HepG2 (cell line): ENCODE results near the gene ARMH1. TPM values are rescaled to one million over a fixed set of nuclear protein-coding genes. Genes with fewer than 3 reads are reported as not detected.

Experiments used
- HDAC1 ChIP-seq: sonication (generic); formaldehyde crosslinking; IDR thresholded peaks from 2 replicates; pipeline ENCODE4 v1.5.1; 2020; ENCODE audit warnings: mild to moderate bottlenecking, missing genetic modification reagents
- NCOA1 ChIP-seq: sonication (generic); formaldehyde crosslinking; IDR thresholded peaks from 2 replicates; pipeline ENCODE4 v1.9.0; 2021; ENCODE audit warnings: missing genetic modification reagents
- POLR2G ChIP-seq: fragments of 200-400 bp; formaldehyde crosslinking; IDR thresholded peaks from 2 replicates; pipeline ENCODE4 v1.6.1; 2018; ENCODE audit warnings: mild to moderate bottlenecking, low read depth, low read length, moderate library complexity
- REST ChIP-seq, 2 experiments: IDR thresholded peaks; 2 replicates each; pipeline ENCODE4 v1.6.1; 2011 to 2012; ENCODE audit warnings: low read length in 2 of 2, borderline replicate concordance in 1 of 2, low read depth in 1 of 2, mild to moderate bottlenecking in 1 of 2, moderate library complexity in 1 of 2
- REXO4 ChIP-seq: sonication (generic); formaldehyde crosslinking; IDR thresholded peaks from 2 replicates; pipeline ENCODE4 v1.8.0; 2022; ENCODE audit warnings: missing genetic modification reagents, mild to moderate bottlenecking, borderline replicate concordance
- SIX4 ChIP-seq: sonication (generic); formaldehyde crosslinking; IDR thresholded peaks from 2 replicates; pipeline ENCODE4 v1.4.0; 2020; ENCODE audit warnings: missing genetic modification reagents
- U2AF2 ChIP-seq: fragments of 200-400 bp; formaldehyde crosslinking; IDR thresholded peaks from 2 replicates; pipeline ENCODE4 v1.6.1; 2017; ENCODE audit warnings: low read depth, mild to moderate bottlenecking, low read length
- ZNF552 ChIP-seq: sonication (generic); formaldehyde crosslinking; IDR thresholded peaks from 2 replicates; pipeline ENCODE4 v1.9.0; 2022; ENCODE audit warnings: missing genetic modification reagents, mild to moderate bottlenecking, borderline replicate concordance
- ZNF629 ChIP-seq: sonication (generic); formaldehyde crosslinking; conservative IDR thresholded peaks from 2 replicates; pipeline ENCODE4 v1.5.0; 2020; ENCODE audit warnings: missing genetic modification reagents
- ZNF841 ChIP-seq: sonication (generic); formaldehyde crosslinking; IDR thresholded peaks from 2 replicates; pipeline ENCODE4 v1.8.1; 2023; ENCODE audit warnings: missing genetic modification reagents, borderline replicate concordance
- polyA plus RNA-seq, 8 experiments: library from polyadenylated mRNA; depleted of rRNA in 3 of 8; stranded (reverse) in 7 of 8; unstranded in 1 of 8; fragments of >200 nt; fragmentation: Illumina TruSeq in 4 of 8; extraction: Trizol in 4 of 8; gene quantifications; 2 replicates each; pipeline versions ENCODE4 v1.2.1 to v1.2.3, GENCODE V29; 2011 to 2016; ENCODE audit warnings: low read depth in 4 of 8, missing spikeins in 1 of 8, mixed read lengths in 1 of 8; ENCODE audit not compliant: insufficient read depth in 1 of 8
- total RNA-seq, 5 experiments: library from RNA; depleted of rRNA; stranded (reverse); fragments of >200 nt; fragmentation: Illumina TruSeq; extraction: Trizol; gene quantifications; 2 replicates each; pipeline ENCODE4 v1.2.3, GENCODE V29; 2016; ENCODE audit warnings: low read depth in 1 of 5
- TF ChIP-seq, protein P1 (sequence below): sonication (generic); formaldehyde crosslinking; IDR thresholded peaks from 2 replicates; pipeline ENCODE4 v1.8.0; 2022; ENCODE audit warnings: missing genetic modification reagents, mild to moderate bottlenecking, moderate library complexity, borderline replicate concordance
- TF ChIP-seq, protein P2 (sequence below): sonication (generic); IDR thresholded peaks from 2 replicates; pipeline ENCODE4 v1.6.1; 2016; ENCODE audit warnings: low read depth, borderline replicate concordance
- TF ChIP-seq, protein P3 (sequence below): sonication (generic); formaldehyde crosslinking; IDR thresholded peaks from 2 replicates; pipeline ENCODE4 v1.4.0; 2020; ENCODE audit warnings: missing genetic modification reagents
- TF ChIP-seq, protein P4 (sequence below): sonication (generic); formaldehyde crosslinking; IDR thresholded peaks from 2 replicates; pipeline ENCODE4 v1.4.0; 2020; ENCODE audit warnings: mild to moderate bottlenecking, missing genetic modification reagents

ARMH1 gene
- total and polyA plus RNA-seq, 2 of the 13 experiments (the other 11 are each of a cell fraction or from before 2014, with no cell fraction given), result 0.69 TPM; not detected in 1

- TF ChIP-seq, protein P1, sequence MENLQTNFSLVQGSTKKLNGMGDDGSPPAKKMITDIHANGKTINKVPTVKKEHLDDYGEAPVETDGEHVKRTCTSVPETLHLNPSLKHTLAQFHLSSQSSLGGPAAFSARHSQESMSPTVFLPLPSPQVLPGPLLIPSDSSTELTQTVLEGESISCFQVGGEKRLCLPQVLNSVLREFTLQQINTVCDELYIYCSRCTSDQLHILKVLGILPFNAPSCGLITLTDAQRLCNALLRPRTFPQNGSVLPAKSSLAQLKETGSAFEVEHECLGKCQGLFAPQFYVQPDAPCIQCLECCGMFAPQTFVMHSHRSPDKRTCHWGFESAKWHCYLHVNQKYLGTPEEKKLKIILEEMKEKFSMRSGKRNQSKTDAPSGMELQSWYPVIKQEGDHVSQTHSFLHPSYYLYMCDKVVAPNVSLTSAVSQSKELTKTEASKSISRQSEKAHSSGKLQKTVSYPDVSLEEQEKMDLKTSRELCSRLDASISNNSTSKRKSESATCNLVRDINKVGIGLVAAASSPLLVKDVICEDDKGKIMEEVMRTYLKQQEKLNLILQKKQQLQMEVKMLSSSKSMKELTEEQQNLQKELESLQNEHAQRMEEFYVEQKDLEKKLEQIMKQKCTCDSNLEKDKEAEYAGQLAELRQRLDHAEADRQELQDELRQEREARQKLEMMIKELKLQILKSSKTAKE (CRISPR knock-in tag), result no peak
- TF ChIP-seq POLR2G (no peak), SIX4 (CRISPR knock-in tag) (no peak), ZNF552 (CRISPR knock-in tag) (no peak), NCOA1 (CRISPR knock-in tag) (no peak), HDAC1 (CRISPR knock-in tag) (no peak), U2AF2 (no peak), ZNF841 (CRISPR knock-in tag) (no peak), REST (IDR thresholded peaks at IDR 0.05; ENCODE audit: borderline replicate concordance in 1 of 2, low read depth in 1 of 2, low read length in 2 of 2) (no peak), REXO4 (CRISPR knock-in tag) (no peak), ZNF629 (no peak)
- TF ChIP-seq, protein P2, sequence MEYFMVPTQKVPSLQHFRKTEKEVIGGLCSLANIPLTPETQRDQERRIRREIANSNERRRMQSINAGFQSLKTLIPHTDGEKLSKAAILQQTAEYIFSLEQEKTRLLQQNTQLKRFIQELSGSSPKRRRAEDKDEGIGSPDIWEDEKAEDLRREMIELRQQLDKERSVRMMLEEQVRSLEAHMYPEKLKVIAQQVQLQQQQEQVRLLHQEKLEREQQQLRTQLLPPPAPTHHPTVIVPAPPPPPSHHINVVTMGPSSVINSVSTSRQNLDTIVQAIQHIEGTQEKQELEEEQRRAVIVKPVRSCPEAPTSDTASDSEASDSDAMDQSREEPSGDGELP, result no peak
- TF ChIP-seq, protein P3, sequence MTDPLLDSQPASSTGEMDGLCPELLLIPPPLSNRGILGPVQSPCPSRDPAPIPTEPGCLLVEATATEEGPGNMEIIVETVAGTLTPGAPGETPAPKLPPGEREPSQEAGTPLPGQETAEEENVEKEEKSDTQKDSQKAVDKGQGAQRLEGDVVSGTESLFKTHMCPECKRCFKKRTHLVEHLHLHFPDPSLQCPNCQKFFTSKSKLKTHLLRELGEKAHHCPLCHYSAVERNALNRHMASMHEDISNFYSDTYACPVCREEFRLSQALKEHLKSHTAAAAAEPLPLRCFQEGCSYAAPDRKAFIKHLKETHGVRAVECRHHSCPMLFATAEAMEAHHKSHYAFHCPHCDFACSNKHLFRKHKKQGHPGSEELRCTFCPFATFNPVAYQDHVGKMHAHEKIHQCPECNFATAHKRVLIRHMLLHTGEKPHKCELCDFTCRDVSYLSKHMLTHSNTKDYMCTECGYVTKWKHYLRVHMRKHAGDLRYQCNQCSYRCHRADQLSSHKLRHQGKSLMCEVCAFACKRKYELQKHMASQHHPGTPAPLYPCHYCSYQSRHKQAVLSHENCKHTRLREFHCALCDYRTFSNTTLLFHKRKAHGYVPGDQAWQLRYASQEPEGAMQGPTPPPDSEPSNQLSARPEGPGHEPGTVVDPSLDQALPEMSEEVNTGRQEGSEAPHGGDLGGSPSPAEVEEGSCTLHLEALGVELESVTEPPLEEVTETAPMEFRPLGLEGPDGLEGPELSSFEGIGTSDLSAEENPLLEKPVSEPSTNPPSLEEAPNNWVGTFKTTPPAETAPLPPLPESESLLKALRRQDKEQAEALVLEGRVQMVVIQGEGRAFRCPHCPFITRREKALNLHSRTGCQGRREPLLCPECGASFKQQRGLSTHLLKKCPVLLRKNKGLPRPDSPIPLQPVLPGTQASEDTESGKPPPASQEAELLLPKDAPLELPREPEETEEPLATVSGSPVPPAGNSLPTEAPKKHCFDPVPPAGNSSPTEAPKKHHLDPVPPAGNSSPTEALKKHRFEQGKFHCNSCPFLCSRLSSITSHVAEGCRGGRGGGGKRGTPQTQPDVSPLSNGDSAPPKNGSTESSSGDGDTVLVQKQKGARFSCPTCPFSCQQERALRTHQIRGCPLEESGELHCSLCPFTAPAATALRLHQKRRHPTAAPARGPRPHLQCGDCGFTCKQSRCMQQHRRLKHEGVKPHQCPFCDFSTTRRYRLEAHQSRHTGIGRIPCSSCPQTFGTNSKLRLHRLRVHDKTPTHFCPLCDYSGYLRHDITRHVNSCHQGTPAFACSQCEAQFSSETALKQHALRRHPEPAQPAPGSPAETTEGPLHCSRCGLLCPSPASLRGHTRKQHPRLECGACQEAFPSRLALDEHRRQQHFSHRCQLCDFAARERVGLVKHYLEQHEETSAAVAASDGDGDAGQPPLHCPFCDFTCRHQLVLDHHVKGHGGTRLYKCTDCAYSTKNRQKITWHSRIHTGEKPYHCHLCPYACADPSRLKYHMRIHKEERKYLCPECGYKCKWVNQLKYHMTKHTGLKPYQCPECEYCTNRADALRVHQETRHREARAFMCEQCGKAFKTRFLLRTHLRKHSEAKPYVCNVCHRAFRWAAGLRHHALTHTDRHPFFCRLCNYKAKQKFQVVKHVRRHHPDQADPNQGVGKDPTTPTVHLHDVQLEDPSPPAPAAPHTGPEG, result no peak
- TF ChIP-seq, protein P4, sequence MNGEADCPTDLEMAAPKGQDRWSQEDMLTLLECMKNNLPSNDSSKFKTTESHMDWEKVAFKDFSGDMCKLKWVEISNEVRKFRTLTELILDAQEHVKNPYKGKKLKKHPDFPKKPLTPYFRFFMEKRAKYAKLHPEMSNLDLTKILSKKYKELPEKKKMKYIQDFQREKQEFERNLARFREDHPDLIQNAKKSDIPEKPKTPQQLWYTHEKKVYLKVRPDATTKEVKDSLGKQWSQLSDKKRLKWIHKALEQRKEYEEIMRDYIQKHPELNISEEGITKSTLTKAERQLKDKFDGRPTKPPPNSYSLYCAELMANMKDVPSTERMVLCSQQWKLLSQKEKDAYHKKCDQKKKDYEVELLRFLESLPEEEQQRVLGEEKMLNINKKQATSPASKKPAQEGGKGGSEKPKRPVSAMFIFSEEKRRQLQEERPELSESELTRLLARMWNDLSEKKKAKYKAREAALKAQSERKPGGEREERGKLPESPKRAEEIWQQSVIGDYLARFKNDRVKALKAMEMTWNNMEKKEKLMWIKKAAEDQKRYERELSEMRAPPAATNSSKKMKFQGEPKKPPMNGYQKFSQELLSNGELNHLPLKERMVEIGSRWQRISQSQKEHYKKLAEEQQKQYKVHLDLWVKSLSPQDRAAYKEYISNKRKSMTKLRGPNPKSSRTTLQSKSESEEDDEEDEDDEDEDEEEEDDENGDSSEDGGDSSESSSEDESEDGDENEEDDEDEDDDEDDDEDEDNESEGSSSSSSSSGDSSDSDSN (CRISPR knock-in tag), result 0 out of 2 replicates have a peak, but pooled peaks have one; percentile 27
Observed at GRCh38 chr1:44655609-44656008, 18.9 kb upstream of the ARMH1 start (continued).
